Measurements from ENCODE around the gene TMEM190. TPM values are rescaled to one million over a fixed set of nuclear protein-coding genes. Genes with fewer than 3 reads are reported as not detected.

TMEM190 gene
- total RNA-seq, 4 donors from 2014 or later, result not detected

GRCh38 chr19:55368701-55369563 is 7.7 kb upstream of the TMEM190 start:
- no peak for TF ChIP-seq CTCF (IDR thresholded peaks at IDR 0.05; ENCODE audit: low read depth)

GRCh38 chr19:55369653-55370304 is 6.8 kb upstream of the TMEM190 start:
- no peak for TF ChIP-seq CTCF (IDR thresholded peaks at IDR 0.05; ENCODE audit: low read depth)

GRCh38 chr19:55370305-55370988 is 6.2 kb upstream of the TMEM190 start, which contains the start of gene IL11:
Gene IL11, minus strand, starts transcription at chr19:55370463. Its CDS starts 153 bp downstream, at chr19:55370310.
- no peak for TF ChIP-seq CTCF (IDR thresholded peaks at IDR 0.05; ENCODE audit: low read depth)

- no peak for TF ChIP-seq CTCF (IDR thresholded peaks at IDR 0.05; ENCODE audit: low read depth)
Measured at GRCh38 chr19:55372316-55373081, 4.1 kb upstream of the TMEM190 start.

GRCh38 chr19:55373306-55373992 is 3.2 kb upstream of the TMEM190 start:
- TF ChIP-seq CTCF (IDR thresholded peaks at IDR 0.05; ENCODE audit: low read depth), result no peak

- TF ChIP-seq CTCF (IDR thresholded peaks at IDR 0.05; ENCODE audit: low read depth), result no peak
Measured at GRCh38 chr19:55373993-55374757, 2.5 kb upstream of the TMEM190 start.
